GM18858 (cell line): ENCODE results near the gene NXNL2.

Experiments
- ATAC-seq: cut with Tn5 transposase; IDR thresholded peaks from one replicate; pipeline ENCODE4 v1.9.1; 2021; ENCODE audit not compliant: unreplicated experiment

The NXNL2 gene

GRCh38 chr9:88534456-88535225, at the start of gene NXNL2:
Gene NXNL2, plus strand, starts transcription at chr9:88535178. Its CDS starts 257 bp downstream, at chr9:88535435.
- ATAC-seq, result no peak

- no peak for ATAC-seq
These were observed 46.8 kb upstream of the NXNL2 start for GRCh38 chr9:88488166-88488565.

DNA sequence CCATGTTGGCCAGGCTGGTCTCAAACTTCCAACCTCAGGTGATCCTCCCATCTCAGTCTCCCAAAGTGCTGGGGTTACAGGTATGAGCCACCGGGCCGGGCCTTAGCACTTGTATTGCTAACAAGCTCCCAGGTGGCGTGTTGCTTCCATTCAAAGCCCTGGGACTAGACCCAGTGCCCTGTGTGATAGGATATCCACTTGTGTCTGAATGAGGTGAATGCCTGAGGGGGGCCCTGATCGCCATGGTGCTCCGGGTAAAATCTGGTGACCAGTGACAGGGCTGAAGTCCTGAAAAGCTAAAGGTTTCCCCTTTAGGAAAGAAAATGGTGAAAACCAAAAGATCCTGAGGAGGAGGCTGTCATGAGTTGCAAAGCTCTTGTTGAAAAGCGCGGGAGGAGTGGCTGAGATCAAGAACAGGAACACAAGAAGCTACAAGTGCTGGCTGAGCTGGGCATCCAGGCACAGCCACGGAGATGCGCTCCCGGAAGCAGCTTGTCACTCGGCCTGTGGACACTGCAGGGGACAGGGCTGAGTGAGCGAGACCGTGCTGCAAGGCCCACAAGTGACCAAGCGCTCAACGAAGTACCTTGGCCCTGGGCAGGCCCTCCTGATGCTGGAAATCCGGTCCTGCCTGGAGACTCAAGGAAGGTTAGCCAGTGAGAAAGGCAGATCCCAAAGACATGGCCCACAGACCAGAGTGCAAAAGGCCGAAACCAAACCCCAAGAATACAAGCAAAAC, 39.8 kb upstream of the NXNL2 start:
- ATAC-seq, result no peak

DNA sequence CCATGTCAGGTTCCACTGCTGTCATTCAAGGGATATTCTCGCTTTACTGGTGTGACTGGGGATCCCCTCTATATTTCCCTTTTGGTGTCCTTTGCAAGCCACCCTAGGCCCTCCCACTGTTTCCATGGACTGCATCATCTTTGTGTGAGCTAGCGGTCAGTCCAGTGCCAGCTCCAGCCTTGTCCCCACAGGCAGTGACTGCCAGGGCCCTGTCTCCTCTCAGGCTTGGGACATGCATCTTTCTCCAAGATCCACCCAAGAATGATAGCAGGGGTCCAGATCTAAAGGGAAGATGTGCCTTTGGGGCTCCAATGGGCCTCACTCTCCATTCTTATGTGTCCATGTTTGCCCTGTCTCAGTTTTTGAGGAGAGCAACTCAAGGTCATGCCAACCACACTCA, 37.8 kb upstream of the NXNL2 start:
- ATAC-seq, result no peak

- ATAC-seq, result no peak
These were observed 36.1 kb upstream of the NXNL2 start for GRCh38 chr9:88498880-88499279.

GRCh38 chr9:88501086-88501485, 33.9 kb upstream of the NXNL2 start:
- no peak for ATAC-seq

- ATAC-seq, result no peak
These were observed 32.4 kb upstream of the NXNL2 start for GRCh38 chr9:88502552-88503034.

GRCh38 chr9:88503081-88503844, 31.7 kb upstream of the NXNL2 start:
- ATAC-seq, result no peak

DNA sequence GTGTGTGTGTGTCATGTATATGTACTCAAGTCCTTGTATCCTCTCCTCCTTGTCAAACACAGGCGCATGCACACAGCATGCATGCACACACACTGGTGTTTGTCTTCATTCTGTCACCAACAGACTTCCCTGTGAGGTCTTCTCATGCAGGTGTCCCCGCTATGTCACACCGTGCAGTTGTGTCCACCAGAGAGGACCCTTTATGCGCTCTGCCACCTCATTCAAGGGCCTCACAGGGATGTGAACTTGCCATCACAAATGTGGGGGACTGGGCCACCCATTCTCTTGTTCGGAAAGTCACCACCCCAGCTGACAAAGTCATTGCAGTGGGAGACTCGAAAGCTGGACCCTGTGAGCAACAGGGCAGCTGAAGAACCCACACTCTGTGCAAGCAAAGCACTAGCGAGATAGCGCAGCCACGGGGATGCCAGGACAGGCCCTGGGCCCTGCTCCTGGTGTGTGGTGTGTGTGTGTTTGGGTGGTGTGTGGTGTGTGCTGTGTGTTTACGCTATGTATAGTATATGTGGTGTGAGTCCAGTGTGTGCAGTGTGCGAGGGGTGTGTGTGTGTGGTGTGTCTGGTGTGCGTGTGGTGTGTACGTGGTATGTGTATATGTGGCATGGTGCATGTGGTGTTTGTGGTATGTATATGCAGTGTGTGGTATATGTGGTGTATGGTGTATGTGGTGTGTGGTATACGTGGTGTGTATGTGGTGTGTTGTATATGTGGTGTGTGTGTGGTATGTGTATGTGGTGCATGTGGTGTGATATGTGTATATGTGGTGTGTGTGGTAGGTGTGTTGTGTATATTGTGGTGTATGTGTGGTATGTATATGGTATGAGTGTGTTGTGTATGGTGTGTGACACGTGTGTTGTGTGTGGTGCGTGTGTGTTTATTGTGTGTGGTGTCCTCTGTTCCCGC, 30.9 kb upstream of the NXNL2 start:
- ATAC-seq, result no peak

DNA sequence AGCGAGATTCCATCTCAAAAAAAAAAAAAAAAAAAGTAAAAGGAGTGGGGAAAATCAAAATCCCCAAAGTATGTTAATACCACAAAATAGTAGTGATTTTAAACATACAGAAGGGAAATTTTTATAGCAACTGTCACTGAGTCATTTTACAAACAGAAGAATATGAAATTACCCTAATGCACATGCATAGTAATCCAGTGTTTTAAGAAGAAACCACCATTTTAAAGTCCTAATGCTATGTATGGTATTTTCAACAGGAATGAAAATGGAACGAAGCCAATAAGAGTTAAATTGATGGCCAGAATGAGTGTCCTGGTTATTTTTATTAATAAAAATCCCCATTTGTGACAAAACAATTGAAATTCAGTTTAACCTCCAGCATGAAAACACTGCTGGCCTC, 26.7 kb upstream of the NXNL2 start:
- no peak for ATAC-seq

- ATAC-seq, result no peak
These were observed 23.1 kb upstream of the NXNL2 start for GRCh38 chr9:88511906-88512305.

DNA sequence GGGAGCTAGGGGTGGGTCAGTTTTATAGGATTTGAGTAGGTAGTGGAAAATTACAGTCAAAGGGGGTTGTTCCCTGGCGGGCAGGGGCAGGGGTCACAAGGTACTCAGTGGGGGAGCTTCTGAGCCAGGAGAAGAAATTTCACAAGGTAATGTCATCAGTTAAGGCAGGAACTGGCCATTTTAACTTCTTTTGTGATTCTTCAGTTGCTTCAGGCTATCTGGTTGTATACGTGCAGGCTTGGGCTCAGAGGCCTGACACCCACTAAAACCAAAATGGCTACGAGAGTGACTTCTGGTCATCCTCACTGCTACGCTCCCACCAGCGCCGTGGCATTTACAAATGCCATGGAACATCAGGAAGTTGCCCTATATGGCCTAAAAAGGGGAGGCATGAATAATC, 20.7 kb upstream of the NXNL2 start:
- no peak for ATAC-seq

DNA sequence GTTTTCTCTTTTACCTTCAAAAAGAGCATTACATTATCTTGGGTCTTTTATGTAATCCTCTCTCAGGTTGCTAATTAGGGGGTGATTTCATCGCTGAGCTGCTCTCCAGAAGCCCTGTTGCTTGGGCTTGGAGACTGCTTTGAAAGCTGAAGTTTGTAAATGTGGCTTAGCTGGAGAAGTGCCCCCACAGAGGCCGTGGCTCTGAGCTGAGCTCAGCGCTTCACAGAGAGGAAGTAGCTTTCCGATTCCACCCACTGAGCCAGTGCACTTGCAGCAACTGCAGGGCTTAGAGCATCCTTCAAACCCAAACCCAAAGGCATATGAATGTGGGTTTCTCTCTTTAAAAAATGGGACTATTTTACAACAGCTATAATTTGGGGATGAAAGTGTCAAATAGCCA, 13.7 kb upstream of the NXNL2 start:
- ATAC-seq, result no peak

DNA sequence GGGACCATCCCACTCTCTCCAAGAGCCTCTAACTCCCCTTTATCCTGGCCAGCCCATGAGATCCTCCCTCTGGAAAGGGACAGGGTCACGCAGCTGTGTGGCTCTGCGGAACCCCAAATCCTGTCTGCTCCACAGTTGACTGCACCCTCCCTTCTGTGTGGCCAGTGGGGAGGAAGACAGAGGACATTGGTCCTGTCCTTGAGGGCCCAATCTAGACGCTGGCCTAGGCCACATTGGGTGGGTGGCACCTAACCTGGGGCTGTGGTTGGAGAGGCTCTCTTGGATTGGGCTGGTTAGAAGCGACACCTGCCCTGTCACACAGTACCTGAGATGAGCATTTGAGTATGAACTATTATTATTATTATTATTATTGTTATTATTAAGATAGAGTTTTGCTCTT, 12.6 kb upstream of the NXNL2 start:
- no peak for ATAC-seq

DNA sequence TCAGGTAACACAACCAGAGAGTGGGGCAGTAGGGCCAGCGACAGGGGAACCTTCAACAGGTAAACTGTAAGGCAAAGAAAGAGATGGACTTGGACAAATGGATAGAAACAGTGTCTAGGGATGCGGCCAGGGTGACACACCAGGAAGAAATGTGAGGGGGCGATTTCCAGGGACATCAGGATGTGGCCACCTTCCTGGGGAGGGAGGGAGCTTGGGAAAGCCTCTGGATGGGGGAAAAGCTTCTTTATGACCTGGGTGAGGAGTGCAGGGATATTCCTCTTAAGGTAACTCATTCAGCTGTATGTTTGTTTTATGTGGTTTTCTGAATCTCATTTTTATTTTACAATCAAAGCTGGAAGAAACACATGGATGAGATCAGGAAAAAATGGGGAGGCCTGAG, 11.9 kb upstream of the NXNL2 start:
- ATAC-seq, result no peak

DNA sequence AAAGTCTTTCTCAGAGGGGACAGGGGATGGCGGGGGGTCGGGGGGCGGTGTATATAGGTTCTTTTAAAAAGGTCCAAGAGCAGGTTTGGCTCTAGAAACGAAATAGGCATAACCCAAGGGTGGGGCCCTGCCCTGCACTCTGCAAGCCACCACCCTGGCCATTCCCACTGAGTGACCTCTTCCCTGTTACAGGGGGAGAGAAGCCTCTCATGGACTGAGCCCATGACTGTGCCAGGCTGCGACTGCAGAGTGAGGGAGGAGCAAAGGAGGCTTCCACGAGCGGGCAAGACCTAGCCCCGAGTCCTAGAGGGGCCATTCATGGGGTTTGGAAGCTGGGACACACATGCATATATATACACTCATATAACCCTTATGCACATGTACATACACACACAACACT, 10.1 kb upstream of the NXNL2 start:
- ATAC-seq, result no peak

- ATAC-seq, result no peak
These were observed 7.4 kb upstream of the NXNL2 start for GRCh38 chr9:88527618-88528017.

DNA sequence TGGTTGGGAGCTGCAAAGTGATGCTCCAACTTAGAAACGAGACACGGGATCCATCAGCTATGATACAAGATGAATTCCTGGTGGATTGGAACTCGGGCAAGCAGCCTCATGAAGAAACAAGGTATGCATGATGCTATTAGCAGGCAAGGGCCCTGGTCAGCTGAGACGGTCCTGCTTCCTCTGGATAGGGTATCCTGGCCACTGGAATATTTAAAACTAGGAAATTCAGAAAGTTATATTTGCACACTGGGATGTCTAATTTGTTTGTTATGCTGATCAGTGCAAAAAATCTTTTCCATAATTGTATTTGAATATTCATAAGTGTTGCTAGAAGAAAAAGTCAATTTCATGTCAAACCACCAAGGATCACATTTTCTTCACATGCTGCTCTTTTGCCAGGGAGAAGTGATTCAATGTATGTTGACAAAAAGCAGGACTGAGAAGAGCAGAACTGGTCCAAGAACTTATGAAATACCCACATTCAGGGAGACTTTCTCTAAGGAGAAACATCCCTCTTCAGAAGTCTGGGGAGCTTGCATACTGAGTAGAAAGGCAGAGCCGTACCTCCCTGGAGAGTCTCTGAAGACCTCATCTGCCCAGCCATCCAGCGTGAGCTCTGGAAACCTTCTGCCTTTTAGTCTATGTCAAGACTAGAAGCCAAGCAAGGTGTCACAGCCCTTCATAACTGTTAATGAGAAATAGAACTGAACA, 6.7 kb upstream of the NXNL2 start:
- no peak for ATAC-seq

DNA sequence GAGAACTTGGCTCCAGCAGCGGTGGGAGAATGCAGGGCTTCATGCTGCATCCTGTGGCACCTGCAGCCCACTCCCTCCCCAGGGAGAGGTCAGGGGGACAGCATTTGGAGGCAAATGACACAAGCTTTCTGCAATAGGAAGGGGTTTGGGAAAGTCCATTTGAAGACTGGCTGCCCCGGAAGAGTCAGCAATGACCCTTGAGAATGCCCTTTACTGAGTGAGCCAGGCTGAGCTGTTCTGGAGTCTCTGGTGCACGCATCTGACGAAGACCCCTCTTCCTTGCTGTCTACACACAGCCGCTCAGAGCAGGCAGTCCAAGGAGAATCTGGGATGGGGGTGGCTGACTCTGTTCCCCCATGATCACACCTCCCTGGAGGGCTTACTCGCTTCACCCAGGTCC, 5.5 kb upstream of the NXNL2 start:
- ATAC-seq, result no peak

- no peak for ATAC-seq
These were observed 4.9 kb upstream of the NXNL2 start for GRCh38 chr9:88530051-88530450.
